PFSK-1 (cell line): ENCODE data around the gene LRRC8D.

Experiments used
- FOXP2 ChIP-seq: optimal IDR thresholded peaks from 2 replicates; pipeline ENCODE3; 2011; ENCODE audit warnings: borderline replicate concordance, control low read depth, inconsistent platforms; ENCODE audit not compliant: insufficient read depth; ENCODE audit errors: extremely low read length, extremely low read depth
- POLR2AphosphoS5 ChIP-seq: IDR thresholded peaks from 2 replicates; pipeline ENCODE4 v1.6.1; 2012; ENCODE audit warnings: low read depth, mild to moderate bottlenecking, control low read depth, low read length, moderate library complexity
- REST ChIP-seq, 2 experiments: IDR thresholded peaks; 2 replicates each; pipeline versions ENCODE4 v1.6.1 to v1.8.0; 2011 to 2012; ENCODE audit warnings: low read depth in 2 of 2, low read length in 2 of 2, control low read depth in 1 of 2, inconsistent platforms in 1 of 2, mild to moderate bottlenecking in 1 of 2, moderate library complexity in 1 of 2; ENCODE audit not compliant: insufficient read depth in 1 of 2
- SIN3A ChIP-seq: IDR thresholded peaks from 2 replicates; pipeline ENCODE4 v1.6.1; 2012; ENCODE audit warnings: mild to moderate bottlenecking, low read length, moderate library complexity, borderline replicate concordance; ENCODE audit not compliant: insufficient read depth
- TAF1 ChIP-seq: IDR thresholded peaks from 2 replicates; pipeline ENCODE4 v1.6.1; 2012; ENCODE audit warnings: low read length, control low read depth, borderline replicate concordance; ENCODE audit not compliant: insufficient read depth

LRRC8D gene

DNA sequence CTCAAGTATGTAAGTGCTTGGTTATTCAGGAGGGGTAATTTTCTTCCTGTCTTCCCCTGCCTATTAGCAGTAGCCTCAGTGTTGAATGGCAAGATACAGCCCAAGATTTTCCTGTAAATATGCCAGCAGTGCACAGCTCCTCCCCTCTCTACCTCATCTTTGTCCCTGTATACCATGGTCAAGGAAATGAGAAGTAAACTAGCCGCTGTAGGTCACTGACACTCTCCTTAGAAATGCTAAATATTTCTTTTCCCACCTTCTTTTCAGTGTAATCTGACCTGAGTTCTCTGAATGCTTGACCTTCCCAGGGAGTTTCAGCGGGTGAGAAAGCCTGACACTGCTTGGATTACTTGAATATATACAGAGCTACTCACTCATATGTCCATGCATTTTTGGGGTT, 89.9 kb downstream of the LRRC8D start:
- TF ChIP-seq FOXP2, result no peak

DNA sequence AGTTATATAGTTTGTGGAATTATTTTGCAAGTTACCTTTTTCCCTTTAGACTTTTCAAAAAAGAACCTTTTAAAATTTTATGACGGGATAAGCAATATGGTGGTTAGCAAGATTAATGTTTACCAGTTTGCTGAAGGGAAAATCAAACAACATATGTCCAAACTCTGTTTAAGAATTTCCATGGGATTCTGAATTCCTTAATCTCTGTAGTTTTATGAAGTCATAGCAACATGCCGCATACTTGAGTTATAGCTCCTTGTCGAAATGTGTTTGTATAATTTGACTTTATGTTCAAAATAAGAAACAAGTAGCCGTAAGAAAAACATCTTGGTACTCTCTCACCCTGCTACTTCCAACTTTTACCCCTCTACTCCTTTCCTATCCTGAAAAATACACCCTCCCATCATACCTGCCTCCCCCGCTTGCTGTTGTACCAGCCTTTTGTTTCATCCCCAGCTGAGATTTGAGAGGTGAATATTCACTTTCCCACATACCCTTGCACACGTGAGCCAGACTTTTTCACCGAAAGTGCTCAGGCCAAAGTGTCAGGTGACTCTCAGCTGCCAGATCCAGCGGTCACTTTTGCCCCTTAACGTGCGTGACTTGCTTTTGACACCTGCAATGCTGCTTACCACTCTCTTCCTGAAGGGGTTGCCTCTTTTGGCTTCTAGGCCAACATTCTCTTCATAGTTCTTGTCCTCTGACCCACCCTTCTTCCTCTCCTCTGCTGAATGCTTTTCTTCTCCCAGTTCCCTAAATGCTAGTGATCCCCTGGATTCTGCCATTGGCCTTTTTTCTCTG, 90.6 kb downstream of the LRRC8D start:
- TF ChIP-seq SIN3A, result no peak
- no peak for TF ChIP-seq POLR2AphosphoS5
- no peak for TF ChIP-seq REST (IDR thresholded peaks at IDR 0.05; ENCODE audit: insufficient read depth in 1 of 2, low read depth in 2 of 2, low read length in 2 of 2)
- no peak for TF ChIP-seq FOXP2
- no peak for TF ChIP-seq TAF1

DNA sequence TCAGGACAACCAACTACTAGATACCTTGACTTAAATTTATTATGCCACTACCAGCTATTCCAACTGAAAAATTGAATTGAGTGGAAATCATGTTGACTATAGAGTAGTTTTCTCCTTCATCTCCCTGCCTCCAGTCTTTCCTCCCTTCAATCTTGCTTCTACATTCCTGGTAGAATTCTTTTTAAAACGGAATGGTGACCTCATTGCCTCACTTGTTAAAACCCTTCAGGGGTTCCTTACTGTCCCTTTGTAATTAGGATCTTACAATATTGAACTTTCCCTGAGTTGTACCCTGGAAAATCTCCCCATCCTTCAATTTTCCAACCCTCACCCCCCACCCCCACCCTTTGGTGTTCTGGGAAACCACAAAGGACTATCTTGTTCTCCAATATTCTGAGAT, 91.2 kb downstream of the LRRC8D start:
- TF ChIP-seq TAF1 (no peak), FOXP2 (no peak), POLR2AphosphoS5 (no peak), REST (IDR thresholded peaks at IDR 0.05; ENCODE audit: insufficient read depth in 1 of 2, low read depth in 2 of 2, low read length in 2 of 2) (no peak), SIN3A (no peak)

DNA sequence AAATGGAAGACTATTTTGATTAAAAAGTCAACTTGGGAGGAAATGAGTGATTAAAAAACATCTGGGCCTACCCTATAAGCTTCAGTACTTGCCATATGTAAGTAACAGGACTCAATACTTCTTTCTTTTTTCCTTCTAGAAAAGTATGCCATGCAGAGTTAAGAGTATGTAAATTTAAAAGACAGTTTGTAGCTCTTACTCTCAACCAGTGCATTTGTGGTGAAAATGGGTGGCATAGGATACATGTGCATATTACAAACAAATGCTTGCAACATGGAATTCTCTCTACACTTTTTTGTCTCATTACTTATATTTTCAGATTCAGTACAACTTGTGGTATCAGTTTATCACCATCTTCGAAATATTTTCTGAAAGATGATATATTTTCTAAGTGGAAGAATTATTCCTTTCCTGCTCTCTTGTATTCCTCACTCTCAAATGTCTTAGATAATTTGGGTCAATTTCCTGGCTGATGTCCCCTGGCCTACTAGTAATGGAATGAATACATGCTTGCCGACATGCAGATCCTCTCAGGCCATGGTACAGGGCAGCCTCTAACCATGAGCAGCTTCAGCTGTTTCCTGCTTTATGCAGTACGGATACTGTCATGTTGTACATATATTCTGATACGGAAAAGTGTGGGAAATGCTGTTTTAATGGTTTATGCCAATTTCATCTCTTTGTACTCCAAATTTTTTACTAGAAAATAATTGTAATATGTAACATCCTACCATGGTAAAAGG, 92.7 kb downstream of the LRRC8D start:
- TF ChIP-seq REST (IDR thresholded peaks at IDR 0.05; ENCODE audit: insufficient read depth in 1 of 2, low read depth in 2 of 2, low read length in 2 of 2), result no peak
- TF ChIP-seq SIN3A, result no peak
- TF ChIP-seq POLR2AphosphoS5, result no peak
- no peak for TF ChIP-seq FOXP2
- TF ChIP-seq TAF1, result no peak

GRCh38 chr1:89917353-89917752, 96.5 kb downstream of the LRRC8D start:
- TF ChIP-seq REST (IDR thresholded peaks at IDR 0.05; ENCODE audit: insufficient read depth in 1 of 2, low read depth in 2 of 2, low read length in 2 of 2) (no peak), TAF1 (no peak), POLR2AphosphoS5 (no peak), SIN3A (no peak), FOXP2 (no peak)
